GM18511 (cell line): ENCODE data around the gene KCNK5.

Experiments
- ATAC-seq: cut with Tn5 transposase; IDR thresholded peaks from one replicate; pipeline ENCODE4 v1.9.1; 2021; ENCODE audit warnings: mild to moderate bottlenecking, moderate library complexity; ENCODE audit not compliant: unreplicated experiment

Gene KCNK5

GRCh38 chr6:39218868-39219567 is 10.3 kb downstream of the KCNK5 start:
- ATAC-seq = peak; percentile 48

- ATAC-seq = no peak
Measured at GRCh38 chr6:39217177-39217864, 12.0 kb downstream of the KCNK5 start.

- ATAC-seq = no peak
Measured at GRCh38 chr6:39215640-39216158, 13.6 kb downstream of the KCNK5 start.

GRCh38 chr6:39214846-39215639 is 14.2 kb downstream of the KCNK5 start:
- no peak for ATAC-seq

- no peak for ATAC-seq
Measured at GRCh38 chr6:39214120-39214813, 15.0 kb downstream of the KCNK5 start.

- no peak for ATAC-seq
Measured at GRCh38 chr6:39213195-39213920, 15.9 kb downstream of the KCNK5 start.

- no peak for ATAC-seq
Measured at GRCh38 chr6:39211183-39211582, 18.1 kb downstream of the KCNK5 start.

GRCh38 chr6:39210450-39210849 is 18.8 kb downstream of the KCNK5 start:
- no peak for ATAC-seq

GRCh38 chr6:39209911-39210310 is 19.4 kb downstream of the KCNK5 start:
- ATAC-seq = no peak

- ATAC-seq = no peak
Measured at GRCh38 chr6:39209360-39209811, 19.9 kb downstream of the KCNK5 start.

GRCh38 chr6:39208223-39208739 is 21.0 kb downstream of the KCNK5 start:
- no peak for ATAC-seq

- ATAC-seq = no peak
Measured at GRCh38 chr6:39207416-39208222, 21.7 kb downstream of the KCNK5 start.

- ATAC-seq = no peak
Measured at GRCh38 chr6:39206250-39206721, 23.0 kb downstream of the KCNK5 start.

- ATAC-seq = no peak
Measured at GRCh38 chr6:39204646-39205244, 24.5 kb downstream of the KCNK5 start.

- ATAC-seq = no peak
Measured at GRCh38 chr6:39204160-39204495, 25.1 kb downstream of the KCNK5 start.

- no peak for ATAC-seq
Measured at GRCh38 chr6:39203436-39204159, 25.7 kb downstream of the KCNK5 start.

GRCh38 chr6:39202166-39202565 is 27.1 kb downstream of the KCNK5 start:
- no peak for ATAC-seq

- no peak for ATAC-seq
Measured at GRCh38 chr6:39200498-39201020, 28.7 kb downstream of the KCNK5 start.
